Caco-2 (cell line): Measurements from ENCODE around the gene TINAGL1. TPM values are rescaled to one million over a fixed set of nuclear protein-coding genes. Genes with fewer than 3 reads are reported as not detected.

Experiments
- BruUV-seq: library from RNA; stranded (reverse); fragments of 400-500 nt; replicated peaks from 2 replicates; lab custom pipeline; 2021; lab: Mats Ljungman, UMichigan
- CTCF ChIA-PET: fragments of 300-600 bp; sonication (Branson Sonifier 250); formaldehyde crosslinking; loops from one replicate; lab custom pipeline; 2022; ENCODE audit warnings: antibody characterized with exemption; lab: Charles Lee
- POLR2A ChIA-PET: fragments of 300-600 bp; sonication (Branson Sonifier 250); formaldehyde crosslinking; loops from one replicate; lab custom pipeline; 2022; ENCODE audit warnings: antibody characterized with exemption; lab: Charles Lee
- DNase-seq, 2 experiments: peaks; one replicate each; pipeline versions ENCODE4 v3.0.0 to v3.0.0-alpha.2; 2020 to 2022
- H3K27me3 ChIP-seq: replicated peaks from 2 replicates; pipeline ENCODE4 v1.6.0; 2011; ENCODE audit warnings: low read length; ENCODE audit not compliant: control insufficient read depth, insufficient read depth
- H3K36me3 ChIP-seq: 2 replicates; pipeline ENCODE4 v1.5.1; 2011; ENCODE audit warnings: low read length; ENCODE audit not compliant: control insufficient read depth, insufficient read depth
- H3K4me1 ChIP-seq: fragments of 250-450 bp; sonication (Bioruptor Pico); 2 replicates; pipeline ENCODE4 v1.5.1; 2020; ENCODE audit warnings: mild to moderate bottlenecking
- H3K4me3 ChIP-seq: 2 replicates; pipeline ENCODE4 v1.5.1; 2011; ENCODE audit warnings: low read depth, mild to moderate bottlenecking, control low read depth, low read length
- H3K9me3 ChIP-seq: fragments of 250-450 bp; sonication (Bioruptor Pico); 2 replicates; pipeline ENCODE4 v1.5.1; 2020; ENCODE audit warnings: mild to moderate bottlenecking, moderate library complexity
- H3K27ac Mint-ChIP-seq: one replicate; pipeline ENCODE4 v1.8.0; 2022; ENCODE audit warnings: mixed read lengths; ENCODE audit not compliant: unreplicated experiment
- H3K27me3 Mint-ChIP-seq: one replicate; pipeline ENCODE4 v1.8.0; 2022; ENCODE audit warnings: mixed read lengths; ENCODE audit not compliant: insufficient read depth, unreplicated experiment
- H3K36me3 Mint-ChIP-seq: one replicate; pipeline ENCODE4 v1.8.0; 2022; ENCODE audit warnings: mild to moderate bottlenecking, mixed read lengths; ENCODE audit not compliant: insufficient read depth, unreplicated experiment
- H3K4me1 Mint-ChIP-seq: one replicate; pipeline ENCODE4 v1.8.0; 2022; ENCODE audit warnings: low read depth, mixed read lengths; ENCODE audit not compliant: unreplicated experiment
- H3K4me3 Mint-ChIP-seq: one replicate; pipeline ENCODE4 v1.8.0; 2022; ENCODE audit warnings: mild to moderate bottlenecking, moderate library complexity, mixed read lengths; ENCODE audit not compliant: unreplicated experiment
- H3K9me3 Mint-ChIP-seq: one replicate; pipeline ENCODE4 v1.8.0; 2022; ENCODE audit warnings: mixed read lengths; ENCODE audit not compliant: unreplicated experiment
- intact Hi-C: fragments of 100-400 bp; cut with micrococcal nuclease; formaldehyde crosslinking; loops from one replicate; pipeline ENCODE4 v1.10.0; 2022; ENCODE audit not compliant: unreplicated experiment
- total RNA-seq: library from RNA; stranded (reverse); gene quantifications from 2 replicates; pipeline ENCODE4 v1.2.3, GENCODE V29; 2022
- TF ChIP-seq, protein P1 (sequence below), 2 experiments: fragments of 200-600 bp in 1 of 2; IDR thresholded peaks; 1 replicate in 1 of 2; 2 replicates in 1 of 2; pipeline versions ENCODE4 v1.5.1 to v1.8.0; 2011 to 2022; ENCODE audit warnings: antibody characterized with exemption in 1 of 2, control low read depth in 1 of 2, inconsistent platforms in 1 of 2, low read depth in 1 of 2, low read length in 1 of 2, mild to moderate bottlenecking in 1 of 2, moderate library complexity in 1 of 2; ENCODE audit not compliant: insufficient read depth in 1 of 2, severe bottlenecking in 1 of 2, unreplicated experiment in 1 of 2

Gene TINAGL1
- total RNA-seq, 1 experiment from 2014 or later = 101 TPM

DNA sequence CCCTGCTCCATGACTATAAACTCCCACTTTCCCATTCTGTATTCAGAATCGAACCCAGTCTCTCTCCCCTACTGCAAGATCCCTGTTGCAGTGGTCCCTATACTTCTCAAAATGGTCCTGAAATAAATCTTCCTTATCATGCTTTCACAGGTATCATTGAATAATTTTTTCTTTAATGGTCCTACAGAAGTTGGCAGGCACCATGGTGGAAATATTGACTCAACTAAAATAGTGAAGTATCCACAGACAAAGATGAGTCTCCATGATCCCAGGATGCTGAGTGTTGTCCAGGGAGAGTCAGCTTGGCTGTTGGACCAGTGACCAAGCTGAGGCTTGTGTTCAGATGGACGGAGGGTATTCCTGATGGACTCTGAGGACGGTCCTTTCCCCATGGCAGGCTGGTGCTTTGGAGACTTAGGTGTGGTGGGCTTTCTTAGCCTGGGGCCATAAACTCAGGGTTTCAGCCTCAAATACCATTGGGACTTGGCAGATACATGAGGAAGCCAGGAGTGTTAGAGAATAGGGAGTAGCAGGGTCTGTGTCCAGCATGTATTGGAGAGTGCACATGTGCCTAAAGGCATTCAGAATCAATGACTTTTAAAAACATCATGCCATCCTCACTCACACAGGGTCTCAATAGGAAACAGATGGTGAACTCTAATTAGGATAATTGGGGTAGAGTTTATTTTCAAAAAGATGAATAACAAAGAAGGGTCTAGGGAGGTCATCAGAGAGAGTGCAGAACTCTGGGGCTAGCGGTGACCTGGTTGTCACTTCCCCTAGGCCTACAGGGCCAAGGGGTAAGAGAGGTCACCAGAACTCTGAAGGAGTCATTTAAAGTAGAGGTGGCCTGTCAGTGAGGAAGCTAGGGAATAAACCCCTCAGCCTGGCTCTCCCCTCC is 19.8 kb downstream of the TINAGL1 start:
- Mint-ChIP-seq H3K36me3 (no peaks in the 10 kb centered on the region), H3K4me1 (peaks cover 13% of the 10 kb centered on the region), H3K4me3 (no peak overlapping the region), H3K27me3 (no peaks in the 10 kb centered on the region), H3K9me3 (no peaks in the 10 kb centered on the region), H3K27ac (no peak overlapping the region)
- DNase-seq = no peak
- no peak overlapping the region for H3K4me3 ChIP-seq
- POLR2A ChIA-PET = no interaction called here
- intact Hi-C loops = no loop called here
- CTCF ChIA-PET = no interaction called here
- BruUV-seq = no TSS peak
- H3K27me3 ChIP-seq = no peaks in the 10 kb centered on the region
- TF ChIP-seq, protein P1, sequence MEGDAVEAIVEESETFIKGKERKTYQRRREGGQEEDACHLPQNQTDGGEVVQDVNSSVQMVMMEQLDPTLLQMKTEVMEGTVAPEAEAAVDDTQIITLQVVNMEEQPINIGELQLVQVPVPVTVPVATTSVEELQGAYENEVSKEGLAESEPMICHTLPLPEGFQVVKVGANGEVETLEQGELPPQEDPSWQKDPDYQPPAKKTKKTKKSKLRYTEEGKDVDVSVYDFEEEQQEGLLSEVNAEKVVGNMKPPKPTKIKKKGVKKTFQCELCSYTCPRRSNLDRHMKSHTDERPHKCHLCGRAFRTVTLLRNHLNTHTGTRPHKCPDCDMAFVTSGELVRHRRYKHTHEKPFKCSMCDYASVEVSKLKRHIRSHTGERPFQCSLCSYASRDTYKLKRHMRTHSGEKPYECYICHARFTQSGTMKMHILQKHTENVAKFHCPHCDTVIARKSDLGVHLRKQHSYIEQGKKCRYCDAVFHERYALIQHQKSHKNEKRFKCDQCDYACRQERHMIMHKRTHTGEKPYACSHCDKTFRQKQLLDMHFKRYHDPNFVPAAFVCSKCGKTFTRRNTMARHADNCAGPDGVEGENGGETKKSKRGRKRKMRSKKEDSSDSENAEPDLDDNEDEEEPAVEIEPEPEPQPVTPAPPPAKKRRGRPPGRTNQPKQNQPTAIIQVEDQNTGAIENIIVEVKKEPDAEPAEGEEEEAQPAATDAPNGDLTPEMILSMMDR (IDR thresholded peaks at IDR 0.05; ENCODE audit: insufficient read depth in 1 of 2, low read depth in 1 of 2, low read length in 1 of 2, severe bottlenecking in 1 of 2, unreplicated experiment in 1 of 2) = no peak
- H3K36me3 ChIP-seq = no peaks in the 10 kb centered on the region
- H3K4me1 ChIP-seq = peaks cover 5% of the 10 kb centered on the region; the same call in 1 of the 2 replicates
- no peaks in the 10 kb centered on the region for H3K9me3 ChIP-seq

DNA sequence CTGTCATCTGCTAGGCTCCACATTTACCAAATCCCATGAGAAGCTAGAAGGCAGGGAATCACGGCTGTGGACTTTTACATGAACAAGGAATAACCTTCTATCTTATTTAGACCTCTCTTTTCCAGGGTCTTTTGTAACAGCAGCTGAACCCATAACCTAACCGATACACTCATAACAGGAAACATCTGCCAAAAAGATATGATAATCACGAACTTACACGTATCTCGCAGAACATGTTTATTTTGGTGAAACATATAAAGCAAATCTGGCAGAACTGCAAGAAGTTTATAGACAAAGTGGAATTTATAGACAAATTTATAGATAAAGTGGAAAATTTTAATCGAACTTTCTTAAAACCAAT is 20.4 kb downstream of the TINAGL1 start:
- ChIA-PET POLR2A (no interaction called here), CTCF (no interaction called here)
- intact Hi-C loops = no loop called here
- H3K27me3 ChIP-seq = no peaks in the 10 kb centered on the region
- no TSS peak for BruUV-seq
- no peak for DNase-seq
- H3K27ac Mint-ChIP-seq = no peak overlapping the region
- no peaks in the 10 kb centered on the region for H3K9me3 Mint-ChIP-seq
- TF ChIP-seq, protein P1 (IDR thresholded peaks at IDR 0.05; ENCODE audit: insufficient read depth in 1 of 2, low read depth in 1 of 2, low read length in 1 of 2, severe bottlenecking in 1 of 2, unreplicated experiment in 1 of 2) = no peak
- no peaks in the 10 kb centered on the region for H3K36me3 Mint-ChIP-seq
- no peaks in the 10 kb centered on the region for H3K9me3 ChIP-seq
- no peaks in the 10 kb centered on the region for H3K27me3 Mint-ChIP-seq
- H3K4me3 Mint-ChIP-seq = no peak overlapping the region
- H3K4me1 ChIP-seq = peaks cover 5% of the 10 kb centered on the region; the same call in 1 of the 2 replicates
- no peak overlapping the region for H3K4me3 ChIP-seq
- H3K4me1 Mint-ChIP-seq = peaks cover 7% of the 10 kb centered on the region
- H3K36me3 ChIP-seq = no peaks in the 10 kb centered on the region

DNA sequence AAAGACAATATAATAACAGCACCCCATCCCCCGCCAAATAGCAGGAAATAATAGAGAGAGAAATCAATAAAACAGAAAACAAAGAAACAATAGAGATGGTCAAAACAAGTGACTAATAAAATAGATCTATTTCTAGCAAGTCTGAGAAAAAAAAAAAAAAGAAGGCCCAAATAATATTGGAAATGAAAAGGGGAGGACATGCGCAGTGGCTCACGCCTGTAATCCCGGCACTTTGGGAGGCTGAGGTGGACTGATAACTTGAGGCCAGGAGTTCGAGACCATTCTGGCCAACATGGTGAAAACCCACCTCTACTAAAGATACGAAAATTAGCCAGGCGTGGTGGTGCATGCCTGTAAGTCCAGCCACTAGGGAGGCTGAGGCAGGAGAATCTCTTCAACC is 22.7 kb downstream of the TINAGL1 start:
- CTCF ChIA-PET = no interaction called here
- DNase-seq = no peak
- H3K9me3 Mint-ChIP-seq = no peaks in the 10 kb centered on the region
- no peaks in the 10 kb centered on the region for H3K27me3 Mint-ChIP-seq
- POLR2A ChIA-PET = no interaction called here
- H3K9me3 ChIP-seq = no peaks in the 10 kb centered on the region
- H3K4me3 Mint-ChIP-seq = no peak overlapping the region
- TF ChIP-seq, protein P1 (IDR thresholded peaks at IDR 0.05; ENCODE audit: insufficient read depth in 1 of 2, low read depth in 1 of 2, low read length in 1 of 2, severe bottlenecking in 1 of 2, unreplicated experiment in 1 of 2) = no peak
- no peaks in the 10 kb centered on the region for H3K27me3 ChIP-seq
- H3K36me3 Mint-ChIP-seq = no peaks in the 10 kb centered on the region
- no peak overlapping the region for H3K4me3 ChIP-seq
- no peak overlapping the region for H3K27ac Mint-ChIP-seq
- intact Hi-C loops = no loop called here
- no peaks in the 10 kb centered on the region for H3K4me1 Mint-ChIP-seq
- H3K4me1 ChIP-seq = no peaks in the 10 kb centered on the region
- no TSS peak for BruUV-seq
- no peaks in the 10 kb centered on the region for H3K36me3 ChIP-seq
